Neural progenitor cell (in vitro differentiated cells): ENCODE results near the gene WIPF3.

Experiments
- EZH2 ChIP-seq: fragments of 200-600 bp; sonication (generic); IDR thresholded peaks from 2 replicates; pipeline ENCODE4 v1.6.1; 2017; ENCODE audit warnings: antibody characterized with exemption, mild to moderate bottlenecking, moderate library complexity
- TF ChIP-seq, protein P1 (sequence below): fragments of 200-600 bp; sonication (generic); IDR thresholded peaks from 2 replicates; pipeline ENCODE4 v1.5.1; 2017; ENCODE audit warnings: antibody characterized with exemption, mild to moderate bottlenecking

- TF ChIP-seq, protein P1, sequence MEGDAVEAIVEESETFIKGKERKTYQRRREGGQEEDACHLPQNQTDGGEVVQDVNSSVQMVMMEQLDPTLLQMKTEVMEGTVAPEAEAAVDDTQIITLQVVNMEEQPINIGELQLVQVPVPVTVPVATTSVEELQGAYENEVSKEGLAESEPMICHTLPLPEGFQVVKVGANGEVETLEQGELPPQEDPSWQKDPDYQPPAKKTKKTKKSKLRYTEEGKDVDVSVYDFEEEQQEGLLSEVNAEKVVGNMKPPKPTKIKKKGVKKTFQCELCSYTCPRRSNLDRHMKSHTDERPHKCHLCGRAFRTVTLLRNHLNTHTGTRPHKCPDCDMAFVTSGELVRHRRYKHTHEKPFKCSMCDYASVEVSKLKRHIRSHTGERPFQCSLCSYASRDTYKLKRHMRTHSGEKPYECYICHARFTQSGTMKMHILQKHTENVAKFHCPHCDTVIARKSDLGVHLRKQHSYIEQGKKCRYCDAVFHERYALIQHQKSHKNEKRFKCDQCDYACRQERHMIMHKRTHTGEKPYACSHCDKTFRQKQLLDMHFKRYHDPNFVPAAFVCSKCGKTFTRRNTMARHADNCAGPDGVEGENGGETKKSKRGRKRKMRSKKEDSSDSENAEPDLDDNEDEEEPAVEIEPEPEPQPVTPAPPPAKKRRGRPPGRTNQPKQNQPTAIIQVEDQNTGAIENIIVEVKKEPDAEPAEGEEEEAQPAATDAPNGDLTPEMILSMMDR = no peak
- TF ChIP-seq EZH2 = no peak
These were observed 155.7 kb downstream of the WIPF3 start for GRCh38 chr7:29962035-29962434.
